ENCODE measurements around the gene FH. TPM values are rescaled to one million over a fixed set of nuclear protein-coding genes. Genes with fewer than 3 reads are reported as not detected.

The FH gene
- total RNA-seq, 2 experiments from 2014 or later, result 13.0 to 16.9 TPM

DNA sequence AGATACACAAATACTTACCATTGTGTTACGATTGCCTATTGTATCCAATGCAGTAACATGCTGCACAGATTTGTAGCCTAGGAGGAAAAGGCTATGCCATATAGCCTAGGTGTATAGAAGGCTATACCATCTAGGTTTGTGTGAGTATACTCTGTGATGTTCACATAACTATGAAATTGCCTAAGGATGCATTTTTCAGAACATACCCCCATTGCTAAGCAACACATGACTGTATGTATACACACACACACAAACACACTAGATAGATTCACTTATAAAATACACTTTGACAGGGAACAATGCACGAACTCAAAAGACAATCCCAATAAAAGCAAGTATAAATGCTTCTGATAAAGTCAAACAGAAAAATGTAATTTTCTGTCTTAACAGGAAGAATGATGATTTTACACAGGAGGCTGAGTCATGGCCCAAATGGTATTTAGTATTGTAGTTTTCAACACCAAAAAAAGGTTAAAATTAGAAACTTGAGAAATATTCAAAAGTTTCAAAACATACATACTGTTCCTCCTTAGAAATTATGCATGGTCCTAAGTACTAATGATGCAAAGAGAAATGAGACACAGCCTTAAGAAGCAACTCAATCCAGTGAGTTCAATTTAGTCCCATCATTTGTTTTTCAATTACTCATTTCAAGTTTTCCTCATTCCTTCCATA, 12.2 kb downstream of the FH start:
- Histone ChIP-seq H3K9me3 (ENCODE audit: control insufficient read depth in 1 of 2, insufficient read depth in 1 of 2, low read length in 2 of 2) (no peaks in the 10 kb centered on the region), H3K36me3 (ENCODE audit: insufficient read depth, low read length) (peaks cover 85% of the 10 kb centered on the region), H3K27me3 (ENCODE audit: control insufficient read depth in 1 of 2, insufficient read depth in 2 of 2, low read length in 2 of 2) (no peaks in the 10 kb centered on the region), H3K27ac (ENCODE audit: low read depth in 1 of 2, low read length in 2 of 2) (no peak overlapping the region), H3K4me1 (ENCODE audit: insufficient read depth, low read length) (no peaks in the 10 kb centered on the region), H3K4me3 (ENCODE audit: low read length) (no peak overlapping the region)
- no peaks in the 10 kb centered on the region for H3K9me3 Mint-ChIP-seq
- no peak for DNase-seq
- H3K27ac Mint-ChIP-seq, result no peak overlapping the region
- H3K4me3 Mint-ChIP-seq, result no peak overlapping the region
- no peaks in the 10 kb centered on the region for H3K27me3 Mint-ChIP-seq
- no peak for ATAC-seq (ENCODE audit: poor library complexity)
- TF ChIP-seq, protein P1, sequence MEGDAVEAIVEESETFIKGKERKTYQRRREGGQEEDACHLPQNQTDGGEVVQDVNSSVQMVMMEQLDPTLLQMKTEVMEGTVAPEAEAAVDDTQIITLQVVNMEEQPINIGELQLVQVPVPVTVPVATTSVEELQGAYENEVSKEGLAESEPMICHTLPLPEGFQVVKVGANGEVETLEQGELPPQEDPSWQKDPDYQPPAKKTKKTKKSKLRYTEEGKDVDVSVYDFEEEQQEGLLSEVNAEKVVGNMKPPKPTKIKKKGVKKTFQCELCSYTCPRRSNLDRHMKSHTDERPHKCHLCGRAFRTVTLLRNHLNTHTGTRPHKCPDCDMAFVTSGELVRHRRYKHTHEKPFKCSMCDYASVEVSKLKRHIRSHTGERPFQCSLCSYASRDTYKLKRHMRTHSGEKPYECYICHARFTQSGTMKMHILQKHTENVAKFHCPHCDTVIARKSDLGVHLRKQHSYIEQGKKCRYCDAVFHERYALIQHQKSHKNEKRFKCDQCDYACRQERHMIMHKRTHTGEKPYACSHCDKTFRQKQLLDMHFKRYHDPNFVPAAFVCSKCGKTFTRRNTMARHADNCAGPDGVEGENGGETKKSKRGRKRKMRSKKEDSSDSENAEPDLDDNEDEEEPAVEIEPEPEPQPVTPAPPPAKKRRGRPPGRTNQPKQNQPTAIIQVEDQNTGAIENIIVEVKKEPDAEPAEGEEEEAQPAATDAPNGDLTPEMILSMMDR (IDR thresholded peaks at IDR 0.05), result no peak
- peaks cover 86% of the 10 kb centered on the region for H3K36me3 Mint-ChIP-seq (ENCODE audit: low read depth)
- H3K4me1 Mint-ChIP-seq (ENCODE audit: low read depth), result no peaks in the 10 kb centered on the region
- ChIA-PET POLR2A (no interaction called here), CTCF (no interaction called here)
- intact Hi-C loops (cut with DNase I, micrococcal nuclease), result no loop called here

DNA sequence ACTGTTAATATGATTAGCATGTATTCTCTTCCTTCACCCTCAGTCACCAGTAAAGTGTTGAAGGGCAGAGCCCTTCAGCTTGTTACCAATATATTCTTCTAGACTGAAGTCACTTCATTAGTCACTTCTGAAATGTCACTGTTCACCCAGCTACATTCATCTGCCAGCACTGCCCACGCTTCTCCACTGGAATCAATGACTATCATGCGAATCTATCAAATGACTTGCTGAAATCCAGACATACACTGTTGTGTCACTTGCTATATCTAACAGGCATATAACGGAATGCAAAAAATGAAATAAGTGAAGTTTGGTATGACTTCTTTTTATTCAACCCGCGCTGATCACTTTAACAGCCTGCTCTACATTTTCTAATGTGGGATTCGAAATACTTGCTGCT, 16.1 kb downstream of the FH start:
- Histone ChIP-seq H3K4me3 (ENCODE audit: low read length) (no peak overlapping the region), H3K4me1 (ENCODE audit: insufficient read depth, low read length) (no peaks in the 10 kb centered on the region), H3K27me3 (ENCODE audit: control insufficient read depth in 1 of 2, insufficient read depth in 2 of 2, low read length in 2 of 2) (no peaks in the 10 kb centered on the region), H3K36me3 (ENCODE audit: insufficient read depth, low read length) (peaks cover 82% of the 10 kb centered on the region), H3K27ac (ENCODE audit: low read depth in 1 of 2, low read length in 2 of 2) (no peak overlapping the region), H3K9me3 (ENCODE audit: control insufficient read depth in 1 of 2, insufficient read depth in 1 of 2, low read length in 2 of 2) (no peaks in the 10 kb centered on the region)
- no peak for ATAC-seq (ENCODE audit: poor library complexity)
- DNase-seq, result no peak
- Mint-ChIP-seq H3K9me3 (no peaks in the 10 kb centered on the region), H3K27me3 (no peaks in the 10 kb centered on the region), H3K4me3 (no peak overlapping the region), H3K4me1 (ENCODE audit: low read depth) (no peaks in the 10 kb centered on the region), H3K27ac (no peak overlapping the region), H3K36me3 (ENCODE audit: low read depth) (peaks cover 84% of the 10 kb centered on the region)
- TF ChIP-seq, protein P1 (IDR thresholded peaks at IDR 0.05), result no peak
- ChIA-PET POLR2A (interaction anchor here (1.6 kb wide), 1 partner anchor 16 kb away, joined by 4 read pairs; the partner anchor contains the start of gene FH), CTCF (no interaction called here)
- intact Hi-C loops (cut with DNase I, micrococcal nuclease), result no loop called here

DNA sequence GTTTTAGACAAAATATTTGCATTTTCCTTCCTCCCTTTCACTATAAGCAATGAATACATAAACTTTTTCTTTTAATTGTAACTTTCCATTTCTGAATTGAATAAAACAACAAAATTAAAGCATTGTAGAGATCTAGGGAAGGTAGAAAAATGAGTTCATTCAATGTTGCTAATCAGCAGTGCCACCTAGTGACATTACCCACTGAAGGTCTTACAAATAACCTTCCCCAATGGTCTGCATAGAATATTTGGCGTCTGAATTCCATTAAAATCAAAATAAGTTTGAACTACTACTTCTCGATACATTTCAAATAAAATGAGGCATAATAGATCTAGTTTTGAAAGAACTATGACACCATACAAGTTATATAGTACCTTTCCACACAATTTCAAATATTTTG, 19.6 kb downstream of the FH start:
- ATAC-seq (ENCODE audit: poor library complexity), result no peak
- peaks cover 85% of the 10 kb centered on the region for H3K36me3 ChIP-seq (ENCODE audit: insufficient read depth, low read length)

More for the DNA sequence above, 19.6 kb downstream of the FH start:
- H3K4me1 Mint-ChIP-seq (ENCODE audit: low read depth), result no peaks in the 10 kb centered on the region
- Histone ChIP-seq H3K9me3 (ENCODE audit: control insufficient read depth in 1 of 2, insufficient read depth in 1 of 2, low read length in 2 of 2) (no peaks in the 10 kb centered on the region), H3K27me3 (ENCODE audit: control insufficient read depth in 1 of 2, insufficient read depth in 2 of 2, low read length in 2 of 2) (no peaks in the 10 kb centered on the region), H3K4me3 (ENCODE audit: low read length) (no peak overlapping the region), H3K4me1 (ENCODE audit: insufficient read depth, low read length) (no peaks in the 10 kb centered on the region), H3K27ac (ENCODE audit: low read depth in 1 of 2, low read length in 2 of 2) (no peak overlapping the region)
- no peak for DNase-seq
- H3K9me3 Mint-ChIP-seq, result no peaks in the 10 kb centered on the region
- H3K27me3 Mint-ChIP-seq, result no peaks in the 10 kb centered on the region
- intact Hi-C loops (cut with DNase I, micrococcal nuclease), result no loop called here
- ChIA-PET CTCF (no interaction called here), POLR2A (no interaction called here)
- TF ChIP-seq, protein P1 (IDR thresholded peaks at IDR 0.05), result no peak
- peaks cover 86% of the 10 kb centered on the region for H3K36me3 Mint-ChIP-seq (ENCODE audit: low read depth)
- no peak overlapping the region for H3K27ac Mint-ChIP-seq
- no peak overlapping the region for H3K4me3 Mint-ChIP-seq

All from CD4-positive, alpha-beta T cell (primary cell).